Ovary (tissue), 9 donors: ENCODE results near the gene TMA16. TPM values are rescaled to one million over a fixed set of nuclear protein-coding genes. Genes with fewer than 3 reads are reported as not detected.

Experiments
- DNase-seq, 5 donors: peaks; one replicate each; pipeline ENCODE4 v3.0.0-alpha.2; 2019 to 2020
- H3K27ac ChIP-seq, 2 donors: fragments of 200-600 bp; one replicate each; pipeline versions ENCODE4 v1.5.1 to v1.8.0; 2019 to 2022
- H3K27me3 ChIP-seq: fragments of 200-600 bp; one replicate; pipeline ENCODE4 v1.8.0; 2022
- H3K36me3 ChIP-seq: fragments of 200-600 bp; sonication (generic); one replicate; pipeline ENCODE4 v1.5.1; 2019
- H3K4me1 ChIP-seq: one replicate; pipeline ENCODE4 v1.8.1; 2013; ENCODE audit warnings: mild to moderate bottlenecking, moderate library complexity; ENCODE audit not compliant: insufficient read depth
- H3K4me3 ChIP-seq: fragments of 200-600 bp; sonication (generic); one replicate; pipeline ENCODE4 v1.5.1; 2017
- H3K9me3 ChIP-seq, 2 donors: fragments of 200-600 bp in 1 of 2; sonication (generic) in 1 of 2; one replicate each; pipeline versions ENCODE4 v1.5.1 to v1.8.1; 2013 to 2019; ENCODE audit warnings: mild to moderate bottlenecking in 1 of 2, moderate library complexity in 1 of 2
- EP300 ChIP-seq: sonication (generic); formaldehyde crosslinking; IDR thresholded peaks from one replicate; pipeline ENCODE4 v1.6.1; 2017; ENCODE audit warnings: antibody characterized with exemption
- POLR2A ChIP-seq: fragments of 450-650 bp; IDR thresholded peaks from one replicate; pipeline ENCODE4 v1.6.1; 2017; ENCODE audit warnings: antibody characterized with exemption, mild to moderate bottlenecking, moderate library complexity
- WGBS, 3 donors: extraction: QIAGEN DNeasy Blood & Tissue Kit in 1 of 3; methylation state at CpG; one replicate each; pipeline versions ENCODE4 v1.1.5 to v1.1.7; 2013 to 2017; 5-methylcytosine and 5-hydroxymethylcytosine counted together
- intact Hi-C, 4 donors: fragments of 100-400 bp; cut with DNase I; formaldehyde crosslinking; loops; one replicate each; pipeline versions ENCODE4 v1.11.0 to v1.15.1; 2022 to 2023
- polyA plus RNA-seq, 2 donors: library from polyadenylated mRNA; stranded (reverse); fragments of 200-250 nt in 1 of 2; fragments of 350-450 nt in 1 of 2; fragmentation: Illumina TruSeq in 1 of 2; extraction: RNeasy Lipid Tissue Mini Kit (QIAGEN cat#74804) in 1 of 2; gene quantifications; one replicate each; pipeline ENCODE4 v1.2.3, GENCODE V29; 2013 to 2014
- total RNA-seq, 7 donors: library from RNA; depleted of rRNA in 2 of 7; stranded (reverse); fragments of >200 nt in 2 of 7; fragmentation: NEBNext Ultra II Directional in 3 of 7; extraction: Animal tissue kit (Norgen Biotek cat#: 25700) in 3 of 7; gene quantifications; one replicate each; pipeline versions ENCODE4 v1.1.0 to v1.2.4, GENCODE V29; 2016 to 2023
- TF ChIP-seq, protein P1 (sequence below), 3 donors: fragments of 450-650 bp in 2 of 3; fragments of 200-600 bp in 1 of 3; IDR thresholded peaks; one replicate each; pipeline versions ENCODE4 v1.5.1 to v1.8.0; 2016 to 2022; ENCODE audit warnings: antibody characterized with exemption in 3 of 3, mild to moderate bottlenecking in 1 of 3
- donor health status: DM: no; HTN: no; CAD: no; lungs with moderate emphysema.
- donor health status: DM: no; HTN: no; CAD: no.
- donor health status: Bipolar disorder and iron deficiency.
- donor health status: DM: yes; HTN: yes; CAD: no.
- donor health status: DM: no; HTN: no; CAD: no.
- donor health status: DM: yes; HTN: yes; CAD: no.

TMA16 gene
- total and polyA plus RNA-seq, 9 donors, result 15.0 to 31.9 (median 22.3) TPM

DNA sequence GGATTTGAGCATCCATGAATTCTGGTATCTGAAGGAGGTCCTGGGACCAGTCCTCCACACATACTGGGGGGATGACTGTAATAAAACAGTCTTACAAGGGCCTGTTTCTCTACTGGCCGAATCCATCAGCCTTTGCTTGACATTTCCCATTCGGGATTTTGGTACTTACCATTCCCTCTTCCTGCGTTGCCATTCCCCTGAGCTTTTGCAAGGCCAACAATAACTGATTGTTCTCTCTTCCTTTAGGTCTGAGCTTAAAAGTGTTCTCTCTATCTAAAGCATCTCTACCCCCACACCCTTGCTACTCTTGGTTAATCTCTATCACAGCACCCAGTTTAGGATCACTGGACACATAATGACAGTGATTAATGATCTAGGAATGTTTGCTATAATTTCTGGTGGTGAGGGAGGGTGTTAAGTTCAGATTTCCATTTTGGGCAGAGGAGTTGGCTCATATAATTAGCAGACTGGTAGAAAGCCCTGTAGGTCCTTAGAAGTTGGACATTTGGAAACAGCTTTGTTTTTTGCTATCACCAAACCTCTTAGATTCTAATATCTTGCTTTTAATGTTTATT lies 29.4 kb downstream of the TMA16 start:
- TF ChIP-seq POLR2A (no peak), EP300 (no peak)
- TF ChIP-seq, protein P1, sequence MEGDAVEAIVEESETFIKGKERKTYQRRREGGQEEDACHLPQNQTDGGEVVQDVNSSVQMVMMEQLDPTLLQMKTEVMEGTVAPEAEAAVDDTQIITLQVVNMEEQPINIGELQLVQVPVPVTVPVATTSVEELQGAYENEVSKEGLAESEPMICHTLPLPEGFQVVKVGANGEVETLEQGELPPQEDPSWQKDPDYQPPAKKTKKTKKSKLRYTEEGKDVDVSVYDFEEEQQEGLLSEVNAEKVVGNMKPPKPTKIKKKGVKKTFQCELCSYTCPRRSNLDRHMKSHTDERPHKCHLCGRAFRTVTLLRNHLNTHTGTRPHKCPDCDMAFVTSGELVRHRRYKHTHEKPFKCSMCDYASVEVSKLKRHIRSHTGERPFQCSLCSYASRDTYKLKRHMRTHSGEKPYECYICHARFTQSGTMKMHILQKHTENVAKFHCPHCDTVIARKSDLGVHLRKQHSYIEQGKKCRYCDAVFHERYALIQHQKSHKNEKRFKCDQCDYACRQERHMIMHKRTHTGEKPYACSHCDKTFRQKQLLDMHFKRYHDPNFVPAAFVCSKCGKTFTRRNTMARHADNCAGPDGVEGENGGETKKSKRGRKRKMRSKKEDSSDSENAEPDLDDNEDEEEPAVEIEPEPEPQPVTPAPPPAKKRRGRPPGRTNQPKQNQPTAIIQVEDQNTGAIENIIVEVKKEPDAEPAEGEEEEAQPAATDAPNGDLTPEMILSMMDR (IDR thresholded peaks at IDR 0.05), result no peak
- H3K27ac ChIP-seq, result no peak overlapping the region
- 88 to 91% (median 91%) methylated on average over 3 of the region's 3 CpGs for WGBS, 3 donors
- no peak for DNase-seq
- no peaks in the 10 kb centered on the region for H3K27me3 ChIP-seq
- intact Hi-C loops, result no loop called here
- no peaks in the 10 kb centered on the region for H3K4me1 ChIP-seq
- H3K9me3 ChIP-seq, result no peaks in the 10 kb centered on the region
- no peaks in the 10 kb centered on the region for H3K36me3 ChIP-seq
- no peak overlapping the region for H3K4me3 ChIP-seq

DNA sequence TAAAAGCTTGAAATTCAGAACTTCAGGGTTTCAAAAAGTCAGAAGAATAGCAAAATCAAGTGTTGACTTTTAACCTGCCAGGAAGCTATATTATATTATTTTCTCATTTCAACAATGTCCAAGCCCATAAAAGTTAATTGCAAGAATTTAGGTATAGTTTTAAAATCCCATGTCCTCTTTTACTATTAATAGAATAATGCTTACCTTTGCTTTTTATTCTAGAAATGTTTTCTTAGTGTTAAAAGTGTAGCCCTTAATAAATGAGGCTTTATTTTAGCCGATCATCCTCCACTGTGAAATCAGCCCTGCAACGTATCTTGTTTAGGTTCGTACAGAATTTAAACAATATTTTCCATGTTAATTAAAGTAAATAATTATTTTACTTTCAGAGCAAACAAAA lies 31.5 kb downstream of the TMA16 start:
- 75 to 88% (median 84%) methylated on average over 3 of the region's 3 CpGs for WGBS, 3 donors
- DNase-seq, result no peak
- Histone ChIP-seq H3K4me3 (no peak overlapping the region), H3K27ac (no peak overlapping the region), H3K36me3 (no peaks in the 10 kb centered on the region), H3K27me3 (no peaks in the 10 kb centered on the region), H3K9me3 (no peaks in the 10 kb centered on the region), H3K4me1 (no peaks in the 10 kb centered on the region)
- intact Hi-C loops, result no loop called here
- TF ChIP-seq, protein P1 (IDR thresholded peaks at IDR 0.05), result no peak
- TF ChIP-seq POLR2A (no peak), EP300 (no peak)

DNA sequence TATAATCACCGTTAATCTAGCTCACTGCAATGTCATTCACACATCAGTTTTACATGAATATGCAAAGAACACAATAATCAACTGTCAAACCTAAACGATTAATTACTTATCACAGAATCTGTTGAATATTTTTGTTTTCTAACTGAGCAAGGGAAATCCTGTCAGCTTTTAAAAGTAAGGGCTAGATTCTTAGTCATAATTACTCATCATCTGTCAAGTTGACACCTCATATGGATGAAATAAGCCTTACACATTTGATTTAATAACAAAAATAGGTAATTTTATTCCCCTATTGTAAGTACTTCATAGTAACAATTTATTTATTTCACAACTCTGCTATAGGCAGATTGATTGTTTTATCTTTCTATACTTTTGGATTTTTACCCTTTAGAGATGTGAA lies 32.7 kb downstream of the TMA16 start:
- TF ChIP-seq, protein P1 (IDR thresholded peaks at IDR 0.05), result no peak
- TF ChIP-seq EP300, result no peak
- no peak for TF ChIP-seq POLR2A
- Histone ChIP-seq H3K4me3 (no peak overlapping the region), H3K27me3 (no peaks in the 10 kb centered on the region), H3K4me1 (no peaks in the 10 kb centered on the region), H3K36me3 (no peaks in the 10 kb centered on the region), H3K9me3 (no peaks in the 10 kb centered on the region), H3K27ac (no peak overlapping the region)
- intact Hi-C loops, result no loop called here
- 90 to 94% (median 93%) methylated on average over 2 of the region's 2 CpGs for WGBS, 3 donors
- DNase-seq, result no peak

DNA sequence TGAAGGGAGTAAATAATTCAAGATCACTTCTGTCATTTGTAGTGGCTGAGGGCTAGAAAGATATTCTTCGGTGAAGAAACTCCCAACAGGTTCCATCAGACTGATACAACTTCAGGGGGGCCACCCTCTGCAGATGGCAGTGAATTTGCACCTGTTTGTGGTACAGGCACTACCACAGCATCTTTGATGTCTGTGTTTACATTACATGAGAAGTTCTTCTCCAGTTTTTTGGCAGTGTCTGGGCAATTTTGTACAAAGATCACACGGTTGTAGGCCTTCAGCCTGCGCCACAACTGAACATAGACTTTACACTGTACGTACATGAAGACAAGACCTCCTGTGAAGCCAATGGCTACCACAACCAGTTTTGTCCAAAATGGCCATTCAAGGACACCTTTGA lies 34.2 kb downstream of the TMA16 start:
- WGBS, 3 donors, result 93 to 97% (median 94%) methylated on average over 4 of the region's 4 CpGs
- no peaks in the 10 kb centered on the region for H3K4me1 ChIP-seq
- H3K4me3 ChIP-seq, result no peak overlapping the region
- TF ChIP-seq EP300, result no peak
- TF ChIP-seq POLR2A, result no peak
- TF ChIP-seq, protein P1 (IDR thresholded peaks at IDR 0.05), result no peak
- intact Hi-C loops, result no loop called here
- no peaks in the 10 kb centered on the region for H3K9me3 ChIP-seq
- DNase-seq, result no peak
- no peak overlapping the region for H3K27ac ChIP-seq
- no peaks in the 10 kb centered on the region for H3K36me3 ChIP-seq
- H3K27me3 ChIP-seq, result no peaks in the 10 kb centered on the region
